CD14-positive monocyte (primary cell): Measurements from ENCODE around the gene SYCE1. TPM values are rescaled to one million over a fixed set of nuclear protein-coding genes. Genes with fewer than 3 reads are reported as not detected.

Experiments used
- DNase-seq, 3 donors: peaks; one replicate each; pipeline ENCODE4 v3.0.0-alpha.2; 2011 to 2022
- H2AFZ ChIP-seq: 2 replicates; pipeline ENCODE4 v1.6.0; 2012; ENCODE audit warnings: mild to moderate bottlenecking, low read depth, low read length, inconsistent platforms; ENCODE audit not compliant: insufficient read depth, poor library complexity, severe bottlenecking
- H3K27ac ChIP-seq, 2 donors: 1 replicate in 1 of 2; 2 replicates in 1 of 2; pipeline ENCODE4 v1.5.1; 2012 to 2013; ENCODE audit warnings: low read length in 2 of 2, control low read depth in 1 of 2, inconsistent platforms in 1 of 2, low read depth in 1 of 2, mild to moderate bottlenecking in 1 of 2
- H3K27me3 ChIP-seq, 2 donors: one replicate each; pipeline versions ENCODE4 v1.6.0 to v1.6.1; 2011 to 2013; ENCODE audit warnings: low read length in 2 of 2; ENCODE audit not compliant: control insufficient read depth in 2 of 2, insufficient read depth in 2 of 2
- H3K36me3 ChIP-seq, 2 donors: replicated peaks in 1 of 2; 1 replicate in 1 of 2; 2 replicates in 1 of 2; pipeline versions ENCODE4 v1.5.1 to v1.6.1; 2012 to 2013; ENCODE audit warnings: low read length in 2 of 2, control low read depth in 1 of 2, inconsistent platforms in 1 of 2, mild to moderate bottlenecking in 1 of 2; ENCODE audit not compliant: insufficient read depth in 2 of 2, control insufficient read depth in 1 of 2
- H3K4me1 ChIP-seq, 2 donors: 1 replicate in 1 of 2; 2 replicates in 1 of 2; pipeline versions ENCODE4 v1.5.1 to v1.6.1; 2012 to 2013; ENCODE audit warnings: low read length in 2 of 2, control low read depth in 1 of 2, inconsistent platforms in 1 of 2, mild to moderate bottlenecking in 1 of 2, moderate library complexity in 1 of 2; ENCODE audit not compliant: insufficient read depth in 2 of 2, control insufficient read depth in 1 of 2
- H3K4me2 ChIP-seq: replicated peaks from 2 replicates; pipeline ENCODE3; 2012; ENCODE audit warnings: low read length, moderate library complexity, mild to moderate bottlenecking; ENCODE audit not compliant: poor library complexity, severe bottlenecking; ENCODE audit errors: extremely low read depth
- H3K4me3 ChIP-seq, 3 experiments: fragments of 200-600 bp in 1 of 3; sonication (generic) in 1 of 3; replicated peaks in 1 of 3; 1 replicate in 2 of 3; 2 replicates in 1 of 3; pipeline ENCODE4 v1.5.1; 2011 to 2013; ENCODE audit warnings: low read length in 3 of 3, mild to moderate bottlenecking in 3 of 3, control low read depth in 2 of 3, low read depth in 2 of 3, inconsistent platforms in 1 of 3, moderate library complexity in 1 of 3
- H3K79me2 ChIP-seq: 2 replicates; pipeline ENCODE4 v1.6.0; 2012; ENCODE audit warnings: mild to moderate bottlenecking, control low read depth, inconsistent platforms, low read length, moderate library complexity; ENCODE audit not compliant: insufficient read depth
- H3K9ac ChIP-seq: 2 replicates; pipeline ENCODE4 v1.6.0; 2017; ENCODE audit warnings: low read length, mild to moderate bottlenecking; ENCODE audit not compliant: insufficient read depth, poor library complexity, severe bottlenecking
- H3K9me3 ChIP-seq, 2 donors: replicated peaks in 1 of 2; 1 replicate in 1 of 2; 2 replicates in 1 of 2; pipeline versions ENCODE4 v1.5.1 to v1.6.1; 2012 to 2013; ENCODE audit warnings: low read length in 2 of 2, control low read depth in 1 of 2; ENCODE audit not compliant: control insufficient read depth in 1 of 2, insufficient read depth in 1 of 2
- H4K20me1 ChIP-seq: 2 replicates; pipeline ENCODE4 v1.6.0; 2012; ENCODE audit warnings: mild to moderate bottlenecking, low read length, control low read depth, moderate library complexity; ENCODE audit not compliant: insufficient read depth
- H3K27ac Mint-ChIP-seq, 7 donors: one replicate each; pipeline ENCODE4 v1.8.0; 2020; ENCODE audit warnings: mild to moderate bottlenecking in 7 of 7, mixed read lengths in 7 of 7, moderate library complexity in 6 of 7, inconsistent platforms in 2 of 7
- H3K27me3 Mint-ChIP-seq, 3 donors: one replicate each; pipeline ENCODE4 v1.8.0; 2021 to 2022; ENCODE audit warnings: low read depth in 3 of 3, mild to moderate bottlenecking in 3 of 3, mixed read lengths in 3 of 3, moderate library complexity in 3 of 3, inconsistent platforms in 1 of 3
- H3K36me3 Mint-ChIP-seq, 2 donors: one replicate each; pipeline ENCODE4 v1.8.0; 2020; ENCODE audit warnings: mixed read lengths in 2 of 2, inconsistent platforms in 1 of 2, mild to moderate bottlenecking in 1 of 2
- H3K4me1 Mint-ChIP-seq: one replicate; pipeline ENCODE4 v1.8.0; 2020; ENCODE audit warnings: mild to moderate bottlenecking, mixed read lengths
- H3K4me3 Mint-ChIP-seq, 2 donors: one replicate each; pipeline ENCODE4 v1.8.0; 2020; ENCODE audit warnings: mild to moderate bottlenecking in 2 of 2, mixed read lengths in 2 of 2, moderate library complexity in 1 of 2
- H3K9me3 Mint-ChIP-seq, 7 donors: one replicate each; pipeline ENCODE4 v1.8.0; 2020 to 2022; ENCODE audit warnings: mixed read lengths in 7 of 7, mild to moderate bottlenecking in 6 of 7, moderate library complexity in 6 of 7, inconsistent platforms in 2 of 7
- CTCF ChIP-seq: fragments of 200-600 bp; IDR thresholded peaks from one replicate; pipeline ENCODE4 v1.8.0; 2022; ENCODE audit warnings: antibody characterized with exemption, mild to moderate bottlenecking
- WGBS: methylation state at CpG from one replicate; pipeline ENCODE4 v1.1.5; 2013; ENCODE audit warnings: missing lambda C conversion rate; ENCODE audit not compliant: insufficient coverage; 5-methylcytosine and 5-hydroxymethylcytosine counted together
- intact Hi-C, 2 donors: fragments of 100-400 bp; cut with micrococcal nuclease; formaldehyde crosslinking; loops; one replicate each; pipeline versions ENCODE4 v1.15.0 to v1.15.1; 2023
- polyA plus RNA-seq, 3 donors: library from polyadenylated mRNA; depleted of rRNA in 1 of 3; unstranded in 2 of 3; stranded (reverse) in 1 of 3; fragments of 300-500 nt in 2 of 3; fragments of >200 nt in 1 of 3; fragmentation: Illumina TruSeq in 2 of 3; gene quantifications; 1 replicate in 2 of 3; 2 replicates in 1 of 3; pipeline ENCODE4 v1.2.3, GENCODE V29; 2012 to 2021

Gene SYCE1
- polyA plus RNA-seq, 3 donors, result 0.12 TPM; not detected in 2

GRCh38 chr10:133534417-133534816 lies 31.0 kb downstream of the SYCE1 start:
- Mint-ChIP-seq H3K4me1 (peaks cover 15% of the 10 kb centered on the region), H3K9me3 (peaks cover 0 to 4% (median 2%) of the 10 kb centered on the region in 7 donors), H3K27me3 (peaks cover 24 to 38% (median 33%) of the 10 kb centered on the region in 3 donors), H3K36me3 (peaks cover 0 to 2% of the 10 kb centered on the region in 2 donors), H3K4me3 (no peak overlapping the region), H3K27ac (no peak overlapping the region)
- TF ChIP-seq CTCF, result no peak
- H3K4me1 ChIP-seq, result peaks cover 15% of the 10 kb centered on the region in 2 donors
- no peaks in the 10 kb centered on the region for H4K20me1 ChIP-seq
- DNase-seq, result no peak
- H3K27me3 ChIP-seq, result peaks cover 8 to 10% of the 10 kb centered on the region in 2 donors
- H2AFZ ChIP-seq, result no peak overlapping the region
- no peaks in the 10 kb centered on the region for H3K36me3 ChIP-seq
- WGBS, result 92% methylated on average over 5 of the region's 7 CpGs
- no peak overlapping the region for H3K27ac ChIP-seq
- H3K9me3 ChIP-seq, result no peaks in the 10 kb centered on the region
- H3K4me3 ChIP-seq, result no peak overlapping the region
- H3K79me2 ChIP-seq, result no peaks in the 10 kb centered on the region
- intact Hi-C loops, result no loop called here
- H3K4me2 ChIP-seq, result no peak overlapping the region
- no peak overlapping the region for H3K9ac ChIP-seq

- peaks cover 2 to 10% of the 10 kb centered on the region in 2 donors for H3K9me3 ChIP-seq
- H3K27me3 ChIP-seq, result peaks cover 16 to 25% of the 10 kb centered on the region in 2 donors
- Mint-ChIP-seq H3K9me3 (peaks cover 0 to 13% (median 6%) of the 10 kb centered on the region in 7 donors), H3K4me1 (peaks cover 25% of the 10 kb centered on the region), H3K27me3 (peaks cover 32 to 52% (median 49%) of the 10 kb centered on the region in 3 donors), H3K27ac (no peak overlapping the region), H3K36me3 (peaks cover 0 to 2% of the 10 kb centered on the region in 2 donors), H3K4me3 (no peak overlapping the region)
- H3K9ac ChIP-seq, result no peak overlapping the region
- H3K4me3 ChIP-seq, result no peak overlapping the region
- no peak overlapping the region for H2AFZ ChIP-seq
- no peak overlapping the region for H3K4me2 ChIP-seq
- H3K27ac ChIP-seq, result no peak overlapping the region
- no peaks in the 10 kb centered on the region for H4K20me1 ChIP-seq
- no peaks in the 10 kb centered on the region for H3K36me3 ChIP-seq
- H3K79me2 ChIP-seq, result no peaks in the 10 kb centered on the region
- TF ChIP-seq CTCF, result no peak
- no peak for DNase-seq
- H3K4me1 ChIP-seq, result peaks cover 26 to 28% of the 10 kb centered on the region in 2 donors
- 91% methylated on average over 6 of the region's 7 CpGs for WGBS
- intact Hi-C loops, result no loop called here
Observed at GRCh38 chr10:133532871-133533270, 32.5 kb downstream of the SYCE1 start.
